Mesodermal cell (in vitro differentiated cells): Measurements from ENCODE around the gene FAH.

Experiments used
- H3K27ac ChIP-seq: 2 replicates; pipeline ENCODE4 v1.7.0; 2013; ENCODE audit warnings: mild to moderate bottlenecking, low read depth, low read length, moderate library complexity; ENCODE audit not compliant: severe bottlenecking
- H3K36me3 ChIP-seq: 2 replicates; pipeline ENCODE4 v1.7.1; 2013; ENCODE audit warnings: mild to moderate bottlenecking, low read length, moderate library complexity; ENCODE audit not compliant: control insufficient read depth, insufficient read depth
- H3K4me1 ChIP-seq: one replicate; pipeline ENCODE4 v1.7.1; 2013; ENCODE audit warnings: mild to moderate bottlenecking, low read length; ENCODE audit not compliant: insufficient read depth, control insufficient read depth, poor library complexity, severe bottlenecking
- H3K4me3 ChIP-seq: 2 replicates; pipeline ENCODE4 v1.7.0; 2013; ENCODE audit warnings: low read length, control low read depth, mild to moderate bottlenecking; ENCODE audit not compliant: insufficient read depth, poor library complexity, severe bottlenecking; ENCODE audit errors: extremely low read depth
- H3K9me3 ChIP-seq: 2 replicates; pipeline ENCODE4 v1.7.1; 2013; ENCODE audit warnings: mild to moderate bottlenecking, low read length, moderate library complexity; ENCODE audit not compliant: control insufficient read depth
- WGBS, 2 experiments: methylation state at CpG; one replicate each; pipeline ENCODE4 v1.1.5; 2013; ENCODE audit warnings: missing lambda C conversion rate in 2 of 2; ENCODE audit not compliant: insufficient coverage in 2 of 2; 5-methylcytosine and 5-hydroxymethylcytosine counted together

Gene FAH

GRCh38 chr15:80159811-80160569, 7.2 kb downstream of the FAH start:
- Histone ChIP-seq H3K4me3 (no peak overlapping the region), H3K4me1 (peaks cover 28% of the 10 kb centered on the region), H3K27ac (peak overlapping the region; percentile 78), H3K36me3 (peaks cover 15% of the 10 kb centered on the region), H3K9me3 (no peaks in the 10 kb centered on the region)
- WGBS, 2 experiments, result 95 to 96% methylated on average over 8 to 9 of the region's 12 CpGs

GRCh38 chr15:80160570-80161156, 7.9 kb downstream of the FAH start:
- Histone ChIP-seq H3K9me3 (no peaks in the 10 kb centered on the region), H3K4me3 (no peak overlapping the region), H3K4me1 (peaks cover 21% of the 10 kb centered on the region), H3K27ac (peak overlapping the region; percentile 78), H3K36me3 (peaks cover 15% of the 10 kb centered on the region)
- 78 to 92% methylated on average over 5 of the region's 7 CpGs for WGBS, 2 experiments

DNA sequence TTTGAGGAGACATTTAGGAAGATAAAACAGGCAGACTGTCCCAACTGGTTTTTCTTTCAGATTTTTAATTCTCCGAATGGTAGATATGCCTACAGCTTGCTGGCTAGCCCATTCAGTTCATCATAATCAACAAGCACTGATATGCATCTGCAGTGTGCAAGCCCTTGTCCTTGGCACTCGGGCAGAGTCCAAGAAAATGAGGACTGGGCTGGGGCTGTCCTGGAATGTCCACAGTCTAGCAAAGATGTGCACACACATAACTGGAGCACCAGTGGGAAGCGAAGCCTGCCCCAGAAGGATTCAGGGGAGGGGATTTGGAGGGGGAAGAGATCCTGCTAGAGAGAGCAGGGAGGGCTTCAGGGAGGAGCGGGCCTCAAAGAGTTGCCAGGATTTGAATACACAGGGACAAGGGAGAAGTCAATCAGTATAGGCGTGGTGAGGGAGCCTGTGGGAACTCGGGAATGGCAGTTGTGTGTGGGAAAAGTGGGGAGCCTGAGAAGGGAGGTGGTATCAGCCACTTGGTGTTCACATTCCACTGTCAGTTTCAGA, 8.7 kb downstream of the FAH start:
- Histone ChIP-seq H3K27ac (no peak overlapping the region), H3K4me3 (no peak overlapping the region), H3K36me3 (peaks cover 15% of the 10 kb centered on the region), H3K9me3 (no peaks in the 10 kb centered on the region), H3K4me1 (peaks cover 16% of the 10 kb centered on the region)
- WGBS, 2 experiments, result 85 to 97% methylated on average over 5 to 6 of the region's 6 CpGs

- H3K4me1 ChIP-seq, result peaks cover 16% of the 10 kb centered on the region
- no peaks in the 10 kb centered on the region for H3K9me3 ChIP-seq
- no peak overlapping the region for H3K4me3 ChIP-seq
- H3K27ac ChIP-seq, result no peak overlapping the region
- 99 to 100% methylated on average over 3 to 6 of the region's 6 CpGs for WGBS, 2 experiments
- peaks cover 15% of the 10 kb centered on the region for H3K36me3 ChIP-seq
Observed at GRCh38 chr15:80162059-80162554, 9.3 kb downstream of the FAH start.

GRCh38 chr15:80163217-80163616, 10.4 kb downstream of the FAH start:
- no peaks in the 10 kb centered on the region for H3K9me3 ChIP-seq
- H3K27ac ChIP-seq, result no peak overlapping the region
- H3K36me3 ChIP-seq, result peaks cover 15% of the 10 kb centered on the region
- H3K4me1 ChIP-seq, result peaks cover 16% of the 10 kb centered on the region
- H3K4me3 ChIP-seq, result no peak overlapping the region
- 100% methylated on average over 3 to 5 of the region's 5 CpGs for WGBS, 2 experiments

- Histone ChIP-seq H3K9me3 (no peaks in the 10 kb centered on the region), H3K27ac (no peak overlapping the region), H3K36me3 (peaks cover 8% of the 10 kb centered on the region), H3K4me1 (peaks cover 16% of the 10 kb centered on the region), H3K4me3 (no peak overlapping the region)
- WGBS, 2 experiments, result 90 to 100% methylated on average over 1 of the region's 1 CpG
Observed at GRCh38 chr15:80163897-80164296, 11.1 kb downstream of the FAH start.

- Histone ChIP-seq H3K27ac (no peak overlapping the region), H3K9me3 (no peaks in the 10 kb centered on the region), H3K4me1 (no peaks in the 10 kb centered on the region), H3K36me3 (peaks cover under 1% of the 10 kb centered on the region), H3K4me3 (no peak overlapping the region)
- 93 to 98% methylated on average over 5 to 6 of the region's 8 CpGs for WGBS, 2 experiments
Observed at GRCh38 chr15:80167936-80168335, 15.1 kb downstream of the FAH start.

- Histone ChIP-seq H3K9me3 (no peaks in the 10 kb centered on the region), H3K4me3 (no peak overlapping the region), H3K4me1 (no peaks in the 10 kb centered on the region), H3K27ac (no peak overlapping the region), H3K36me3 (no peaks in the 10 kb centered on the region)
- 71 to 92% methylated on average over 2 to 5 of the region's 5 CpGs for whole genome bisulfite sequencing, 2 experiments
Observed at GRCh38 chr15:80168421-80168820, 15.6 kb downstream of the FAH start.

- Histone ChIP-seq H3K4me1 (peaks cover 5% of the 10 kb centered on the region), H3K4me3 (no peak overlapping the region), H3K27ac (no peak overlapping the region), H3K9me3 (no peaks in the 10 kb centered on the region), H3K36me3 (no peaks in the 10 kb centered on the region)
- 95 to 100% methylated on average over 7 of the region's 12 CpGs for WGBS, 2 experiments
Observed at GRCh38 chr15:80169768-80170357, 17.1 kb downstream of the FAH start.

- no CpG with 5 or more reads among the region's 2 CpGs for WGBS, 2 experiments
Observed at GRCh38 chr15:80170596-80170995, 17.8 kb downstream of the FAH start.

More at GRCh38 chr15:80170596-80170995, 17.8 kb downstream of the FAH start:
- Histone ChIP-seq H3K27ac (no peak overlapping the region), H3K9me3 (no peaks in the 10 kb centered on the region), H3K4me3 (no peak overlapping the region), H3K36me3 (no peaks in the 10 kb centered on the region), H3K4me1 (peaks cover 5% of the 10 kb centered on the region)
